ENCODE results near the gene KLK7.
"Not testable (repeated sequence)": the region's sequence is repeated elsewhere in the genome, so short reads cannot be mapped to it uniquely, and the experiment has no call there.

The KLK7 gene

GRCh38 chr19:50978772-50979390 is 4.8 kb downstream of the KLK7 start:
- Histone ChIP-seq H3K9me3 (ENCODE audit: control insufficient read depth, insufficient read depth, low read length) (no peaks in the 10 kb centered on the region), H3K36me3 (ENCODE audit: control insufficient read depth, insufficient read depth, low read length) (no peaks in the 10 kb centered on the region), H3K27me3 (ENCODE audit: control insufficient read depth, insufficient read depth, low read length) (no peaks in the 10 kb centered on the region), H3K27ac (ENCODE audit: low read length) (no peak overlapping the region), H3K4me3 (ENCODE audit: low read length) (no peak overlapping the region), H3K4me1 (ENCODE audit: control insufficient read depth, insufficient read depth, low read length) (peaks cover 3% of the 10 kb centered on the region)
- no peak for DNase-seq (ENCODE audit: low read depth, low spot score)
- WGBS (ENCODE audit: insufficient coverage, insufficient read length), result no CpG with 5 or more reads among the region's 5 CpGs

- no peak for DNase-seq (ENCODE audit: low read depth, low spot score)
- WGBS (ENCODE audit: insufficient coverage, insufficient read length), result no CpG with 5 or more reads among the region's 4 CpGs
- Histone ChIP-seq H3K4me1 (ENCODE audit: control insufficient read depth, insufficient read depth, low read length) (peaks cover 3% of the 10 kb centered on the region), H3K9me3 (ENCODE audit: control insufficient read depth, insufficient read depth, low read length) (no peaks in the 10 kb centered on the region), H3K36me3 (ENCODE audit: control insufficient read depth, insufficient read depth, low read length) (no peaks in the 10 kb centered on the region), H3K4me3 (ENCODE audit: low read length) (no peak overlapping the region), H3K27me3 (ENCODE audit: control insufficient read depth, insufficient read depth, low read length) (no peaks in the 10 kb centered on the region), H3K27ac (ENCODE audit: low read length) (no peak overlapping the region)
These were observed 6.1 kb downstream of the KLK7 start for GRCh38 chr19:50977626-50978025.

DNA sequence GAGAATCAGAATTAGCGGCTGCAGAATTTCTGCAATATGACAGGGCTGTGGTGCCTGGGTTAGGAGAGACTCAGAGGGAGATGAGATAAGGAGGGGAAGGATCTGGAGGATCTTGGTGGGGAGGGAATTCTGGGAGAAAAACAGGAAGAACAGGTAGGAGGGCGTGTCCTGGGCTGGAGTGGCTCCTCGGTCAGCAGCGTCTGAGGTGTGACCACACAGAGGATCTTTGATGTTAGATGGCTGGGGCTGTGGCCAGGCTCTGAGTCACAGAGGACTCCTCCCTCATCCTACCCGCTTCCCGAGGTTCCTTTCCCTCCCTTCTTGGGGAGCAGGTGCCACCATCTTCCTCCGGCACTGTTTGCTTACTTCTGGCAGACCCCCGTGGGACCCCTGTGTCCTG is 8.0 kb downstream of the KLK7 start:
- DNase-seq (ENCODE audit: low read depth, low spot score), result peak; percentile 31
- Histone ChIP-seq H3K27ac (ENCODE audit: low read length) (no peak overlapping the region), H3K4me3 (ENCODE audit: low read length) (no peak overlapping the region), H3K27me3 (ENCODE audit: control insufficient read depth, insufficient read depth, low read length) (no peaks in the 10 kb centered on the region), H3K9me3 (ENCODE audit: control insufficient read depth, insufficient read depth, low read length) (no peaks in the 10 kb centered on the region), H3K4me1 (ENCODE audit: control insufficient read depth, insufficient read depth, low read length) (peaks cover 3% of the 10 kb centered on the region), H3K36me3 (ENCODE audit: control insufficient read depth, insufficient read depth, low read length) (no peaks in the 10 kb centered on the region)
- no CpG with 5 or more reads among the region's 8 CpGs for WGBS (ENCODE audit: insufficient coverage, insufficient read length)

DNA sequence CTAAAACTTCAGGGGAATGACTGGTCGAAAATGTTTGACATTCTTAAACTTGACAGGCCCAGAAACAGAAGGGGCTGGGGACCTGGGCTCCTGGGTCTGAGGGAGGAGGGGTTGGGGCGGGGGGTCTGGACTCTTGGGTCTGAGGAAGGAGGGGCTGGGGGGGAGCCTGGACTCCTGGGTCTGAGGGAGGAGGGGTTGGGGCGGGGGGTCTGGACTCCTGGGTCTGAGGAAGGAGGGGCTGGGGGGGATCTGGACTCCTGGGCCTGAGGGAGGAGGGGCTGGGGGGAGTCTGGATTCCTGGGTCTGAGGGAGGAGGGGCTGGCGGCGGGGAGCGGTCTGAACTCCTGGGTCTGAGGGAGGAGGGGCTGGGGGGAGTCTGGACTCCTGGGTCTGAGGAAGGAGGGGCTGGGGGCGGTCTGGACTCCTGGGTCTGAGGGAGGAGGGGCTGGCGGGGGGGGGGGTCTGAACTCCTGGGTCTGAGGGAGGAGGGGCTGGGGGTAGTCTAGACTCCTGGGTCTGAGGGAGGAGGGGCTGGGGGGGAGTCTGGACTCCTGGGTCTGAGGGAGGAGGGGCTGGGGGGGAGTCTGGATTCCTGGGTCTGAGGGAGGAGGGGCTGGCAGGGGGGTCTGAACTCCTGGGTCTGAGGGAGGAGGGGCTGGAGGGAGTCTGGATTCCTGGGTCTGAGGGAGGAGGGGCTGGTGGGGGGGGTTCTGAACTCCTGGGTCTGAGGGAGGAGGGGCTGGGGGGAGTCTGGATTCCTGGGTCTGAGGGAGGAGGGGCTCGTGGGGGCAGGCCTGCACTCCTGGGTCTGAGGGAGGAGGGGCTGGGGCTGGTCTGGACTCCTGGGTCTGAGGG is 8.8 kb downstream of the KLK7 start:
- no CpG with 5 or more reads among the region's 9 CpGs for WGBS (ENCODE audit: insufficient coverage, insufficient read length)
- no peaks in the 10 kb centered on the region for H3K27me3 ChIP-seq (ENCODE audit: control insufficient read depth, insufficient read depth, low read length)
- DNase-seq (ENCODE audit: low read depth, low spot score), result no peak

DNA sequence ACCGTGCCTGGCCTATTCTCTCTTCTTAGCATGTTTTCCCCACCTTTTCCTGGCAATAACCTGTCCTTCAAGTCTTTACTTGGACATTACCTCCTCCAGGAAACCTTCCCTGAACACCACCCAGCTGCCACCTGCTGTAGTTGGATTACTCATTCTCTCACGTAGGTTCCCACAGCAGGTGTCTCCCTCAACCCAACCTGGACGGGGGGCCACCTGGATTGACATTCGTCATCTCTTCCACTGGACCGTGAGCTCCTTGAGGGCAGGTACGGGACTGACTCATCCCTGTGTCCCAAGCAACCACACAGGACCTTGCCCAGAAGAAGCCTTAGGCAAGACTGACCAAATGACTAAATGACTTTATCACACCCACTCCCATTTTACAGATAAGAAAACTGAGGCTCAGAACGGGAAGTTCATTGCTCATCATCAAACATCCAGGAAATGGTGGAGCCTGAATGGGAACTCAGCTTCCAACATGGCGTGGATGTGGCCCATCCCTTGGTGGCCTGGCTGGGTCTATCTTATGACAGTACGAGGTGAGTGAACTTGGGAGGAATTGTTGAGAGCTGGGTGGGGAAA is 10.8 kb downstream of the KLK7 start:
- Histone ChIP-seq H3K4me1 (ENCODE audit: control insufficient read depth, insufficient read depth, low read length) (0 out of 2 replicates have a peak, but pooled peaks cover 1% of the 10 kb centered on the region), H3K36me3 (ENCODE audit: control insufficient read depth, insufficient read depth, low read length) (no peaks in the 10 kb centered on the region), H3K27me3 (ENCODE audit: control insufficient read depth, insufficient read depth, low read length) (no peaks in the 10 kb centered on the region), H3K27ac (ENCODE audit: low read length) (no peak overlapping the region), H3K4me3 (ENCODE audit: low read length) (no peak overlapping the region), H3K9me3 (ENCODE audit: control insufficient read depth, insufficient read depth, low read length) (no peaks in the 10 kb centered on the region)
- DNase-seq (ENCODE audit: low read depth, low spot score), result no peak
- no CpG with 5 or more reads among the region's 9 CpGs for WGBS (ENCODE audit: insufficient coverage, insufficient read length)

More for the DNA sequence above, 8.8 kb downstream of the KLK7 start:
- Histone ChIP-seq H3K4me1 (ENCODE audit: control insufficient read depth, insufficient read depth, low read length) (peaks cover 3% of the 10 kb centered on the region; the same call in 1 of the 2 replicates), H3K36me3 (ENCODE audit: control insufficient read depth, insufficient read depth, low read length) (no peaks in the 10 kb centered on the region), H3K9me3 (ENCODE audit: control insufficient read depth, insufficient read depth, low read length) (no peaks in the 10 kb centered on the region), H3K27ac (ENCODE audit: low read length) (no peak overlapping the region), H3K4me3 (ENCODE audit: low read length) (no peak overlapping the region)

DNA sequence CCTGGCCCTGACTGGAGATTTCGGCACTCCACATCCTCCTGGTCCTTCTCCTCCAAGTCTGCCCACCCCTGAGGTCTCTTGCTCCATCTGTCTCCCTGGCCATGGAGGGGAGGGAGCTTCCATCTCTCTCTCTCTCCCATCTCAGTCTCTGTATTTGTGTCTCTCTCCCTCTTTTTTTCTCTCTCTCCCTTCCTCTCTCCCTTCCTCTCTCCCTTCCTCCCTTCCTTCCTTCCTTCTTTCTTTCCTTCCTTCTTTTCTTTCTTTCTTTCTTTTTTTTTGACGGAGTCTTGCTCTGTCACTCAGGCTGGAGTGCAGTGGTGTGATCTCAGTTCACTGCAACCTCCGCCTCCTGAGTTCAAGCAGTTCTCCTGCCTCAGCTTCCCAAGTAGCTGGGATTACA is 13.9 kb downstream of the KLK7 start:
- not testable (repeated sequence) for H3K27me3 ChIP-seq (ENCODE audit: control insufficient read depth, insufficient read depth, low read length); H3K4me1 ChIP-seq (ENCODE audit: control insufficient read depth, insufficient read depth, low read length); H3K36me3 ChIP-seq (ENCODE audit: control insufficient read depth, insufficient read depth, low read length); H3K9me3 ChIP-seq (ENCODE audit: control insufficient read depth, insufficient read depth, low read length); H3K4me3 ChIP-seq (ENCODE audit: low read length); DNase-seq (ENCODE audit: low read depth, low spot score); H3K27ac ChIP-seq (ENCODE audit: low read length)
- no CpG with 5 or more reads among the region's 3 CpGs for WGBS (ENCODE audit: insufficient coverage, insufficient read length)

GRCh38 chr19:50969413-50969760 is 14.3 kb downstream of the KLK7 start, which contains the start of gene KLK6:
Gene KLK6, minus strand, starts transcription at chr19:50969591. Its CDS starts 1,487 bp downstream, at chr19:50968104.
- H3K27me3 ChIP-seq (ENCODE audit: control insufficient read depth, insufficient read depth, low read length), result no peaks in the 10 kb centered on the region
- H3K36me3 ChIP-seq (ENCODE audit: control insufficient read depth, insufficient read depth, low read length), result no peaks in the 10 kb centered on the region
- H3K9me3 ChIP-seq (ENCODE audit: control insufficient read depth, insufficient read depth, low read length), result no peaks in the 10 kb centered on the region
- no peak within 1 kb of the TSS for H3K27ac ChIP-seq (ENCODE audit: low read length)
- H3K4me1 ChIP-seq (ENCODE audit: control insufficient read depth, insufficient read depth, low read length), result no peaks in the 10 kb centered on the region
- WGBS (ENCODE audit: insufficient coverage, insufficient read length), result no CpG with 5 or more reads among the region's 19 CpGs
- DNase-seq (ENCODE audit: low read depth, low spot score), result no peak
- no peak within 1 kb of the TSS for H3K4me3 ChIP-seq (ENCODE audit: low read length)

- Histone ChIP-seq H3K4me3 (ENCODE audit: low read length) (no peak overlapping the region), H3K36me3 (ENCODE audit: control insufficient read depth, insufficient read depth, low read length) (no peaks in the 10 kb centered on the region), H3K27ac (ENCODE audit: low read length) (no peak overlapping the region), H3K4me1 (ENCODE audit: control insufficient read depth, insufficient read depth, low read length) (no peaks in the 10 kb centered on the region), H3K27me3 (ENCODE audit: control insufficient read depth, insufficient read depth, low read length) (no peaks in the 10 kb centered on the region), H3K9me3 (ENCODE audit: control insufficient read depth, insufficient read depth, low read length) (no peaks in the 10 kb centered on the region)
- no peak for DNase-seq (ENCODE audit: low read depth, low spot score)
- WGBS (ENCODE audit: insufficient coverage, insufficient read length), result no CpG with 5 or more reads among the region's 7 CpGs
These were observed 14.9 kb downstream of the KLK7 start for GRCh38 chr19:50968716-50969412.

DNA sequence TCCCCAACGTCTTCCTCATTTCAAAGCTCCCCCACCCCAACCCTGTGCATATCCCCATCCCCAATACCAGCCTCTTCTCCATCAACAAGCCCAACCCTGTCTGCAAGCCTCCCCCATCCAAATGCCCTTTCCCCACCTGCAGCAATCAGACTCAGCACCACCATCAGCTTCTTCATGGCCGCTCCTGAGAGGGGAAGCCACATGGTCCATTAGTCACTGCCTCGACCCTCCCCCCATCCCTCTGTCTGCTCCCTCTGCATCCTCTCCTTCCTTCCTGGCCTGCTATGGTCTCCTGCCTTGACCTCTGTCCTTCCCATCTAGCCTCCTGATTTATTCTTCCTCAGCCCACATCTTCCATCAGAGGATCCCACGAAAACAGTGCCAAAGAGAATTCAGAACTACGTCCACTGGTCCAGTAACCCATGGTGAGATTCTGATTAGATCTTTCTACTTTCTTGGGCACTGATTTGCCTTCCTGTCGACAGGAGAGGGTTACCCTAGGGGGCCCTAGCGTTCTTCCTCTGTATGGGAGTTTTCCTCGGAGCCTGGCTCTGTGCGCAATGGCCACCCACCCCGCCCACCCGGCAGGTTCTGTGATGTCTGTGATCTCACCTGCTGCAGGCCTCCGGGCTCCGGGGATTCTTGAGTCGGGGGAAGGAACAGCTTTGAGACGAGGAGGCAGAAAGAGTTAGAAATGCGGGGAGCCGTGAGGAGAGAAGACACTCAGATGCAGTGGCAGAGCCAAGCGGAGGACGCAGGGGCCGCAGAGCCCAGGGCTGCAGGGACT is 15.6 kb downstream of the KLK7 start:
- no peak overlapping the region for H3K27ac ChIP-seq (ENCODE audit: low read length)
- H3K4me3 ChIP-seq (ENCODE audit: low read length), result no peak overlapping the region
- DNase-seq (ENCODE audit: low read depth, low spot score), result no peak
- H3K9me3 ChIP-seq (ENCODE audit: control insufficient read depth, insufficient read depth, low read length), result no peaks in the 10 kb centered on the region
- no peaks in the 10 kb centered on the region for H3K27me3 ChIP-seq (ENCODE audit: control insufficient read depth, insufficient read depth, low read length)
- H3K36me3 ChIP-seq (ENCODE audit: control insufficient read depth, insufficient read depth, low read length), result no peaks in the 10 kb centered on the region
- H3K4me1 ChIP-seq (ENCODE audit: control insufficient read depth, insufficient read depth, low read length), result no peaks in the 10 kb centered on the region
- 100% methylated on average over 1 of the region's 20 CpGs for WGBS (ENCODE audit: insufficient coverage, insufficient read length)

DNA sequence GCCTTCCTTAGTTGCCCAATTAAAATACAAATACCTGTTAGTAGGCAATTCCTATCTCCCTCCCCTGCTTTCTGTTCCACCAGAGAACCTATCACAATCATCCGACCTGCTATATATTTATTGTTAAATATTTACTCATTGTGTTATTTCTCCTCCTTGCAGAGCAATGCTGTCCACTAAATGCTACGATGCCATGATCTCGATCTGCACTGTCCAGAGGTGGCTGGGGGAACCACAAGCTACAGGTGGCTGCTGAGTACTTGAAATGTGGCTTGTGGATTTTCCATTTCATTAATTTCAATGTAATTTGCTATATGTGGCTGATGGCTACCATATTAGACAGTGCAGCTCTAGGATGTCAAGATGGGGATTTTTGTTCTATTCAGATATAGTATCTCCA is 19.5 kb downstream of the KLK7 start:
- Histone ChIP-seq H3K9me3 (ENCODE audit: control insufficient read depth, insufficient read depth, low read length) (no peaks in the 10 kb centered on the region), H3K4me3 (ENCODE audit: low read length) (no peak overlapping the region), H3K36me3 (ENCODE audit: control insufficient read depth, insufficient read depth, low read length) (no peaks in the 10 kb centered on the region), H3K27me3 (ENCODE audit: control insufficient read depth, insufficient read depth, low read length) (no peaks in the 10 kb centered on the region), H3K27ac (ENCODE audit: low read length) (no peak overlapping the region), H3K4me1 (ENCODE audit: control insufficient read depth, insufficient read depth, low read length) (no peaks in the 10 kb centered on the region)
- no CpG with 5 or more reads among the region's 3 CpGs for WGBS (ENCODE audit: insufficient coverage, insufficient read length)
- DNase-seq (ENCODE audit: low read depth, low spot score), result no peak
